Measurements from ENCODE around the gene ARMH1.

DNA sequence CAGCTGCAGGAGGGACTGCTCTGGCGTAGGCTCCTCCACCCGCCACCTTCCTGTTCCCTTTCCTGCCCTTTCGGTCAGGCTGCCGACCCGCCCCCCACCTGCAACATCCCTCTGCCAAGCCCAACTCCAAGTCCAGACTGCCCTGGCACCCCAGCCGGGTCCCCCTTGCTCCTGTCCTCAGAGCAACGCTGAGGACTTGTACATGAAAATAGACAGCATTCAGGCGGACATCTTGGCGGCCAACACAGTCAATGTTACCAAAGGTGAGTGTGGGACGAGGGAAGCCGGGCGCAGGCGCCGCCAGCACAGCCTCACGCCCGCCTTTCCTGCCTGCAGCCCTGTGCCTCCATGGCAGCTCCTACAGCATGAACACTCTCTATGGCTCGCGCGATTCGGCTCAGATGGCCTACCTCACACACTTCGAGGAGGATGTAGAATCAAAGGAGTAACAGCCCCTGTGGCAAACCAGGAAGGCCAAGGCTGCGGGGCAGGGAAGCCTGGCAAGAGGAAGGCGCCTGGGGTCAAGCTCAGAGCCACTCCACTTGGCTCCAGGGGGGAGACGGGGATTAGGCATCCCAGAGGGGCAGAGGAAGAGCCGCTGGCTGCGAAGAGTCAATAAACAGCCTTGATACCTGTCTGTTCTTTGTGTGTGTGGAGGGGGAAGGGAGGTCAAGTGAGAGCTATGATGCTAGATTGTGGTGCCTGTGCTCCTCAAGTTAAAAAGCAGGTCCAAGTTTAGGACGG, 50.6 kb downstream of the ARMH1 start:
- TF ChIP-seq GATA2 (IDR thresholded peaks at IDR 0.05; ENCODE audit: low read depth, low read length) = no peak
- TF ChIP-seq GATA3 (IDR thresholded peaks at IDR 0.05; ENCODE audit: low read depth, low read length) = no peak

All from SH-SY5Y (cell line).